A549 (cell line): ENCODE measurements around the gene FOCAD.

ENCODE experiments used
- BHLHE40 ChIP-seq: IDR thresholded peaks from 2 replicates; pipeline ENCODE4 v1.6.1; 2012; ENCODE audit warnings: low read depth, low read length, inconsistent platforms
- EHF ChIP-seq: fragments of 250-450 bp; sonication (Bioruptor Pico); IDR thresholded peaks from 2 replicates; pipeline ENCODE4 v1.5.0; 2020; ENCODE audit warnings: mild to moderate bottlenecking
- HEYL ChIP-seq: fragments of 250-450 bp; sonication (Bioruptor Pico); IDR thresholded peaks from 2 replicates; pipeline ENCODE4 v1.8.0; 2021; ENCODE audit warnings: mild to moderate bottlenecking, moderate library complexity
- HMGXB4 ChIP-seq: fragments of 250-450 bp; sonication (Bioruptor Pico); IDR thresholded peaks from 2 replicates; pipeline ENCODE4 v1.5.0; 2021; ENCODE audit warnings: mild to moderate bottlenecking, moderate library complexity, borderline replicate concordance
- NR3C1 ChIP-seq: fragments of >200 bp; sonication (Bioruptor Twin); formaldehyde crosslinking; IDR thresholded peaks from 3 replicates; pipeline ENCODE4 v1.6.1; 2017
- POLR2A ChIP-seq: IDR thresholded peaks from 2 replicates; pipeline ENCODE4 v1.6.1; 2012; ENCODE audit warnings: mild to moderate bottlenecking, low read length
- USF2 ChIP-seq: fragments of 450-650 bp; IDR thresholded peaks from 2 replicates; pipeline ENCODE4 v1.6.1; 2014; ENCODE audit warnings: antibody characterized with exemption
- ZFP36 ChIP-seq: fragments of 450-650 bp; IDR thresholded peaks from 2 replicates; pipeline ENCODE4 v1.6.1; 2014; ENCODE audit warnings: borderline replicate concordance; ENCODE audit not compliant: partially characterized antibody

GRCh38 chr9:20749496-20750198, 65.6 kb downstream of the FOCAD start:
- TF ChIP-seq NR3C1 (no peak), BHLHE40 (no peak), HMGXB4 (CRISPR knock-in tag) (no peak), HEYL (CRISPR knock-in tag) (no peak), USF2 (no peak), POLR2A (no peak), EHF (CRISPR knock-in tag) (no peak), ZFP36 (no peak)
